ENCODE results near the gene WNT2. TPM values are rescaled to one million over a fixed set of nuclear protein-coding genes. Genes with fewer than 3 reads are reported as not detected.
A peak's percentile ranks its signal among the peaks of the same experiment; 100 is the strongest.

The WNT2 gene
- polyA plus RNA-seq, 1 experiment = 24.4 TPM

DNA sequence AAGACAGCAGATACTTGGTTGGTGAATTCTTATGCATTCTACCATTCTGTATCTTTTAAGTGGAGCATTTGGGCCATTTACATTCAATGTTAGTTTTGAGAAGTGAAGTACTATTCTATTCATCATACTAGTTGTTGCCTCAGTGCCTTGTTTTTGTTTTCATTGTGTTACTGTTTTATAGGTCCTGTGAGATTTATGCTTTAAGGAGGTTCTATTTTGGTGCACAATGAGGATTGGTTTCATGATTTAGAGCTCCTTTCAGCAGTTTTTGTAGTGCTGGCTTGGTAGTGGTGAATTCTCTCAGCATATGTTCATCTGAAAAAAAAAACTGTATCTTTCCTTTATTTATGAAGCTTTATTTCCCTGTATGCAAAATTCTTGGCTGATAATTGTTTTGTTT is 23.3 kb upstream of the WNT2 start:
- TF ChIP-seq, protein P1, sequence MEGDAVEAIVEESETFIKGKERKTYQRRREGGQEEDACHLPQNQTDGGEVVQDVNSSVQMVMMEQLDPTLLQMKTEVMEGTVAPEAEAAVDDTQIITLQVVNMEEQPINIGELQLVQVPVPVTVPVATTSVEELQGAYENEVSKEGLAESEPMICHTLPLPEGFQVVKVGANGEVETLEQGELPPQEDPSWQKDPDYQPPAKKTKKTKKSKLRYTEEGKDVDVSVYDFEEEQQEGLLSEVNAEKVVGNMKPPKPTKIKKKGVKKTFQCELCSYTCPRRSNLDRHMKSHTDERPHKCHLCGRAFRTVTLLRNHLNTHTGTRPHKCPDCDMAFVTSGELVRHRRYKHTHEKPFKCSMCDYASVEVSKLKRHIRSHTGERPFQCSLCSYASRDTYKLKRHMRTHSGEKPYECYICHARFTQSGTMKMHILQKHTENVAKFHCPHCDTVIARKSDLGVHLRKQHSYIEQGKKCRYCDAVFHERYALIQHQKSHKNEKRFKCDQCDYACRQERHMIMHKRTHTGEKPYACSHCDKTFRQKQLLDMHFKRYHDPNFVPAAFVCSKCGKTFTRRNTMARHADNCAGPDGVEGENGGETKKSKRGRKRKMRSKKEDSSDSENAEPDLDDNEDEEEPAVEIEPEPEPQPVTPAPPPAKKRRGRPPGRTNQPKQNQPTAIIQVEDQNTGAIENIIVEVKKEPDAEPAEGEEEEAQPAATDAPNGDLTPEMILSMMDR (IDR thresholded peaks at IDR 0.05; ENCODE audit: low read depth, low read length) = no peak
- no peak overlapping the region for H3K4me3 ChIP-seq (ENCODE audit: low read depth, low read length)
- no peak for DNase-seq (ENCODE audit: low read depth, low spot score)
- no peak overlapping the region for H3K27ac ChIP-seq (ENCODE audit: low read depth, low read length)
- ChIA-PET CTCF (interaction anchor here (1.1 kb wide), 1 partner anchor 33 kb away, joined by 3 read pairs; no protein-coding TSS in a partner anchor), POLR2A (no interaction called here)
- peaks cover 3% of the 10 kb centered on the region for H3K27me3 ChIP-seq (ENCODE audit: control insufficient read depth, insufficient read depth, low read length)
- H3K9me3 ChIP-seq (ENCODE audit: control insufficient read depth, insufficient read depth, low read length) = no peaks in the 10 kb centered on the region

DNA sequence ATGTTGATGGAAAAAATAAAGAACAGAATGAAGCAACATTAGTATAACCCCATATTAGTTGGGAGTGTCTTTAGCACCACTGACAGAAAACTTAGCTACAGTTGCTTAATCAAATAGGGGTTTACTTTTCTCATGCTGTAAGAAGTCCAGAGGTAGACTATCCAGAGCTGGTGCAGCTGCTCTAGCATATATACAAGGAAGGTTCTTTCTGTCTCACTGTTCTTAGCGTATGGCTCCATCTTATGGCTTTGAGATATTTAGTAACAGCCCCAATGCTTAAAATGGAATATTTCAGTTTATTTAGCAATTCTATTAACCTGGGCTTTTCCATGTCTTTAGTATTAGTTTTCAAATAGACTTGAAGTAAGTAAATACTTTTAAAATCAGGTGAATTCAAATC is 15.2 kb upstream of the WNT2 start:
- TF ChIP-seq, protein P1 (IDR thresholded peaks at IDR 0.05; ENCODE audit: low read depth, low read length) = peak; percentile 22; the same call in 1 of the 2 replicates
- DNase-seq (ENCODE audit: low read depth, low spot score) = no peak
- Histone ChIP-seq H3K27ac (ENCODE audit: low read depth, low read length) (no peak overlapping the region), H3K4me3 (ENCODE audit: low read depth, low read length) (no peak overlapping the region), H3K9me3 (ENCODE audit: control insufficient read depth, insufficient read depth, low read length) (no peaks in the 10 kb centered on the region), H3K27me3 (ENCODE audit: control insufficient read depth, insufficient read depth, low read length) (no peaks in the 10 kb centered on the region)
- ChIA-PET POLR2A (no interaction called here), CTCF (interaction anchor here (0.6 to 3.3 kb wide), 4 partner anchors 12 to 412 kb away, joined by 3 to 17 read pairs (median 6); no protein-coding TSS in a partner anchor)

DNA sequence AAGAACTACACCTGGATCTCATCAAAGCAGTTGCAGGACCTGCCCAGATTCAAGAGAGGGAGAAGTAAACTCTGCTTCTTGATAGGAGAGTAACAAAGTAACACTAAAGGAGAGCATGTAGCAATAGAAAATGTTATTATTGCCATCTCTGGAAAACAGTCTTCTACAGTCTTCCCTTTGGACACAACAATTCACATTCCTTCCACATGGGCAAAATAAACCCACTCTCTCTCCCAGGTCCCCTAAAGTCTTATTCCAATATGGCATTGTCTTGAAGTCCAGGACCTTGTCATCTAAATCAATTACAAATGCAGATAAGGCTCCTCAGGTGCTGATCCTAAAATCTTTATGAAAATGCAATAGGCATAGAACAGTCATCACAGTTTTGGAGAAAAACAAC is 10.3 kb upstream of the WNT2 start:
- ChIA-PET CTCF (interaction anchor here (0.8 to 1.2 kb wide), 3 partner anchors 15 to 121 kb away, joined by 3 to 4 read pairs (median 4); no protein-coding TSS in a partner anchor), POLR2A (no interaction called here)
- Histone ChIP-seq H3K4me3 (ENCODE audit: low read depth, low read length) (no peak overlapping the region), H3K9me3 (ENCODE audit: control insufficient read depth, insufficient read depth, low read length) (0 out of 2 replicates have a peak, but pooled peaks cover 3% of the 10 kb centered on the region), H3K27me3 (ENCODE audit: control insufficient read depth, insufficient read depth, low read length) (no peaks in the 10 kb centered on the region), H3K27ac (ENCODE audit: low read depth, low read length) (no peak overlapping the region)
- TF ChIP-seq, protein P1 (IDR thresholded peaks at IDR 0.05; ENCODE audit: low read depth, low read length) = no peak; the same call in 1 of the 2 replicates
- no peak for DNase-seq (ENCODE audit: low read depth, low spot score)

DNA sequence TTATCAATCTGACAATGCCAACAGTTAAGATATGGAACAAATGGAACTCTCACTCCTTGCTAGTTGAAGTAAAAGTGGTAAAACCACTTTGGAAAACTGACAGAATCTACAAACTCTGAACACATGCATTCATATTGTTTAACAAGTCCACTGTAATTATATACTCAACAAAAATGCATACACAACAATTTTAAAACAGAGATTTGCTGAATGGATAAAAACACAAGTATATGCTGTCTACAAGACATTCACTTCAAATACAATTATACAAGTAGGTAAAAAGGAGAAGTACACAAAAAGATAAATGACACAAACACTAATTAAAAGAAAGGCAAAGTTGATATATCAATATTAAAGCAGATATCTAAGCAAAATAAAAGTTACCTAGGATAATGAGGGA is 9.2 kb upstream of the WNT2 start:
- ChIA-PET CTCF (no interaction called here), POLR2A (no interaction called here)
- TF ChIP-seq, protein P1 (IDR thresholded peaks at IDR 0.05; ENCODE audit: low read depth, low read length) = no peak
- no peaks in the 10 kb centered on the region for H3K27me3 ChIP-seq (ENCODE audit: control insufficient read depth, insufficient read depth, low read length)
- H3K4me3 ChIP-seq (ENCODE audit: low read depth, low read length) = no peak overlapping the region
- H3K9me3 ChIP-seq (ENCODE audit: control insufficient read depth, insufficient read depth, low read length) = peaks cover 7% of the 10 kb centered on the region
- DNase-seq (ENCODE audit: low read depth, low spot score) = no peak
- H3K27ac ChIP-seq (ENCODE audit: low read depth, low read length) = no peak overlapping the region

DNA sequence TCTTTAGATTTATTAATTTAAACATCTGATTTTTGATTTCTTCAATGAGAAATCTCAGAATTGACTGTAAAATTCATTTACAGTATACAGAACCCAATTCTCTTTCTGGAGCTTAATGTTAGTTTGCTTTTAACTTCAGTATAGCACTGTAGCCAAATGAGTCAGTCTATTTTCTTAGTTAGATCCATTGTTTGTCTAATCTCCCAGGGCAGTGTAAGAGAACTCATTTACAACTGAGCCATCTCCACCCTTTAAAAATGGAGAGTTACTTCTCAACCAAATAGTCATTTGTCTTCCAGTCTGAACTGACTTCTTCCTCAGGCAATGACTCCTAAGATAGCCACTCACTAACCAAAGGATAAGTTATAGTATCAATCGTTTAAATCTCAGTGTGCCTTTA is 3.0 kb upstream of the WNT2 start:
- no peak for DNase-seq (ENCODE audit: low read depth, low spot score)
- POLR2A ChIA-PET = no interaction called here
- H3K4me3 ChIP-seq (ENCODE audit: low read depth, low read length) = no peak overlapping the region
- CTCF ChIA-PET = interaction anchor here (1.1 to 3.9 kb wide), 3 partner anchors 13 to 113 kb away, joined by 3 to 12 read pairs (median 3); no protein-coding TSS in a partner anchor
- TF ChIP-seq, protein P1 (IDR thresholded peaks at IDR 0.05; ENCODE audit: low read depth, low read length) = no peak
- H3K27ac ChIP-seq (ENCODE audit: low read depth, low read length) = no peak overlapping the region
- H3K27me3 ChIP-seq (ENCODE audit: control insufficient read depth, insufficient read depth, low read length) = peaks cover 18% of the 10 kb centered on the region
- H3K9me3 ChIP-seq (ENCODE audit: control insufficient read depth, insufficient read depth, low read length) = peaks cover 9% of the 10 kb centered on the region
